Activated naive CD8-positive, alpha-beta T cell treated with anti-CD3 and anti-CD28 coated beads, Interleukin-2, amount 50 U/mL, for 24 hours (primary cell): ENCODE measurements around the gene BCKDHB.
"Not testable (repeated sequence)": the region's sequence is repeated elsewhere in the genome, so short reads cannot be mapped to it uniquely, and the experiment has no call there.

Source experiments
- ATAC-seq: fragments of 150-1000 bp; cut with Tn5 transposase; one replicate; pipeline ENCODE4 v1.10.0; 2021
- DNase-seq: peaks from one replicate; pipeline ENCODE4 v3.0.0; 2021
- H3K27ac Mint-ChIP-seq: one replicate; pipeline ENCODE4 v1.8.0; 2021; ENCODE audit warnings: mild to moderate bottlenecking, mixed read lengths
- H3K27me3 Mint-ChIP-seq: one replicate; pipeline ENCODE4 v1.8.0; 2021; ENCODE audit warnings: mixed read lengths
- H3K36me3 Mint-ChIP-seq: one replicate; pipeline ENCODE4 v1.8.0; 2021; ENCODE audit warnings: low read depth, mixed read lengths
- H3K4me1 Mint-ChIP-seq: one replicate; pipeline ENCODE4 v1.8.0; 2021; ENCODE audit warnings: mixed read lengths
- H3K4me3 Mint-ChIP-seq: one replicate; pipeline ENCODE4 v1.8.0; 2021; ENCODE audit warnings: mild to moderate bottlenecking, moderate library complexity, mixed read lengths
- H3K9me3 Mint-ChIP-seq: one replicate; pipeline ENCODE4 v1.8.0; 2021; ENCODE audit warnings: mixed read lengths

BCKDHB gene

DNA sequence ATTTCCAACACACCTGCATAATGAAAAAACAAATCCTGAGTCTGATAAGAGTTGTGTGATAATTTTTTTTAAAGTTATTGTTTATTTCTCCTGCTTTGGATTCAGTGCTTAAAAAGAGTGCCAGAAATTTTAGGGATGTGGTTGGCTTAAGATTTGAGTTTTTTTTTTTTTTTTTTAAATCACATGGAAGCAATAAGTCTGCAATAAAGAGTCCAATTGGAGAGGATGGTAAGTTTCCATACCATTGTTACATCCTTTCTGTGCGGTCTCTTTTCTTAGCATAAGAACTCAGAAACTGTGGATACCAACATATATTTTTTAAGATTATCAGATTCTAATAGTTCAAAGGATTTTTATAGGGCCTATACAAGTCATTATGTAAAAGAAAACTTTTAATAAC lies 171.0 kb downstream of the BCKDHB start:
- ATAC-seq, result no peak
- Mint-ChIP-seq H3K27me3 (no peaks in the 10 kb centered on the region), H3K9me3 (no peaks in the 10 kb centered on the region), H3K4me3 (no peak overlapping the region), H3K4me1 (peaks cover 5% of the 10 kb centered on the region), H3K36me3 (peaks cover 4% of the 10 kb centered on the region), H3K27ac (no peak overlapping the region)
- no peak for DNase-seq

DNA sequence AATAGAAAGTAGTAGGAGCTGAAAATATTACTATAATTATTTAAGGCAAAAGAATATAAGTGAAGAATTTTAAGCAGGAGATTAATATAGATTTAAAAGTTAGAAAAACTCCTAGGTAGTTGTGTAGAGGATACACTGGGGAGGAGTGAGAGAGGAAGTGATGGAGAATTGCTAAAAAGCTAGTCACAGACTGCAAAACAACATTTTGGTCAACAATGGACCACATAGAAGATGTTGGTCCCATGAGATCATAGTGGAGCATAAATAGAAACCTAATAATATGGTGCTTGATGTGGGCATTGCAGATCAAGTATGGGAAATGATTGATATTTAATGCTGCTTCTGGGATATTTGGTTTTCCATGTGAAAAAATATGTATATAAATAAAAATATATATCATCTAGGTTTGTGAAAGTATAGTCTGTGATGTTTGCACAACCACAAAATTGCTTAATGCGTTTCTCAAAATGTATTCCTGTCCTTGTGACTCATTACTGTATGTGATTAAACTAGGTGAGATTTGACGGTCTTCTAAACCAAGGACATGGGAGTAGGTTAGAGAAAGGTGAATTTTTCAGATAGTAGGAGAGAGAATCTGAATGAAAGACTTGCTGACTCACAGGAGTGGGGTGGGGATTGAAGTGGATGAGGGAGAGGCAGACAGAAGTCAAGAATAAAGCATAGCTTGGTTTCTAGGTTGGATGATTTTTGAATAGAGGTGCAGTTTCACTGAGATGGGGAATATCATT lies 174.0 kb downstream of the BCKDHB start:
- H3K9me3 Mint-ChIP-seq, result no peaks in the 10 kb centered on the region
- peaks cover 12% of the 10 kb centered on the region for H3K4me1 Mint-ChIP-seq
- H3K27me3 Mint-ChIP-seq, result no peaks in the 10 kb centered on the region
- DNase-seq, result no peak
- no peak for ATAC-seq
- no peak overlapping the region for H3K27ac Mint-ChIP-seq
- H3K36me3 Mint-ChIP-seq, result peaks cover 4% of the 10 kb centered on the region
- no peak overlapping the region for H3K4me3 Mint-ChIP-seq

GRCh38 chr6:80282913-80283554 lies 176.6 kb downstream of the BCKDHB start:
- H3K4me3 Mint-ChIP-seq, result no peak overlapping the region
- peaks cover 4% of the 10 kb centered on the region for H3K36me3 Mint-ChIP-seq
- no peaks in the 10 kb centered on the region for H3K9me3 Mint-ChIP-seq
- H3K4me1 Mint-ChIP-seq, result peaks cover 12% of the 10 kb centered on the region
- no peak overlapping the region for H3K27ac Mint-ChIP-seq
- ATAC-seq, result peak; percentile 33
- H3K27me3 Mint-ChIP-seq, result no peaks in the 10 kb centered on the region
- DNase-seq, result no peak

- Mint-ChIP-seq H3K9me3 (peaks cover 8% of the 10 kb centered on the region), H3K36me3 (peaks cover 5% of the 10 kb centered on the region), H3K4me1 (peaks cover 7% of the 10 kb centered on the region), H3K27ac (no peak overlapping the region), H3K27me3 (no peaks in the 10 kb centered on the region), H3K4me3 (no peak overlapping the region)
- ATAC-seq, result no peak
- DNase-seq, result no peak
These were observed 180.6 kb downstream of the BCKDHB start for GRCh38 chr6:80287112-80287511.

DNA sequence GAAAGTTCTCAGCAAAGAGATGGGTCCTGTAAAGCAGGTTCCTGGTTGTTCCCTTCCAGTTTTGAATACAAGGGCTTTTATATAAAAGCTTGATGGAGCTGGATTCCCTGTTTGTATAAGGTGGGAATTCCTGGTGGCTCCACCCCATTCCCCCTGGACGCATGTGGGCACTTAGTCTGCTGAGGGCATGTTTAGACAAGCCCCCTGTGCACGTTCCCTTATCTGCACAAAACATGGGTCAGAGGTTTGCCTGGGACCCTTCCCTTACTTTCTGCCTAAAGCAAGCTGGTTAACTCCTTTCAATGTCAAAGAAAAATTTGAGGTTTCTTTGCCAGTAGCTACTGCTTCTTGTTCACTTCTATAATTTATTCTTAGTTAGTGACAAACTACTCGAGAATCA lies 181.1 kb downstream of the BCKDHB start:
- Mint-ChIP-seq H3K4me1 (peaks cover 7% of the 10 kb centered on the region), H3K27me3 (no peaks in the 10 kb centered on the region), H3K9me3 (peaks cover 13% of the 10 kb centered on the region), H3K27ac (no peak overlapping the region), H3K36me3 (peaks cover 10% of the 10 kb centered on the region), H3K4me3 (no peak overlapping the region)
- ATAC-seq (no peak), DNase-seq (no peak)

DNA sequence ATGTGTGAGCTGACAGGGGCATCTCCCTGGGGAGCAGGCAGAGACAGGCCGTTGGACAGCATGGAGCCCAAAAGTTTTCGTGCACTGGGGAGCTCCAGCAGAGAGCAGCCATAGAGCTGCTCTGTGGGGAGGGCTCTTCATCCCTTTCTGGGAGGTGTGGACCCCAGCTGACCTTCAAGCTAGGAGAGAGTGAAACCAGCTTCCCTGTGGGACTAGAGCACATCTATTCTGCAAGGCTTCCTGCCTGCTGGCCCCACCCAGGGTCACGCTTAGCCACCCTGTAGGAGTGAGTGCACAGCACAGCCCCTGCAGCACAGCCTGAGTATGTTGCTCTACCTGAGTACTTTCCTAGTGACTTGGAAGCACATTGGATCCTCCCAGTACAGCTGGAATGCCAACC lies 183.3 kb downstream of the BCKDHB start:
- no peak overlapping the region for H3K27ac Mint-ChIP-seq
- H3K4me3 Mint-ChIP-seq, result no peak overlapping the region
- no peaks in the 10 kb centered on the region for H3K27me3 Mint-ChIP-seq
- peak; percentile 20 for ATAC-seq
- no peaks in the 10 kb centered on the region for H3K4me1 Mint-ChIP-seq
- no peak for DNase-seq
- peaks cover 21% of the 10 kb centered on the region for H3K36me3 Mint-ChIP-seq
- peaks cover 28% of the 10 kb centered on the region for H3K9me3 Mint-ChIP-seq

- not testable (repeated sequence) for H3K27ac Mint-ChIP-seq, H3K4me1 Mint-ChIP-seq, ATAC-seq, DNase-seq, H3K27me3 Mint-ChIP-seq, H3K4me3 Mint-ChIP-seq
- Mint-ChIP-seq H3K36me3 (peaks cover 32% of the 10 kb centered on the region), H3K9me3 (peaks cover 34% of the 10 kb centered on the region)
These were observed 188.1 kb downstream of the BCKDHB start for GRCh38 chr6:80294531-80294930.

DNA sequence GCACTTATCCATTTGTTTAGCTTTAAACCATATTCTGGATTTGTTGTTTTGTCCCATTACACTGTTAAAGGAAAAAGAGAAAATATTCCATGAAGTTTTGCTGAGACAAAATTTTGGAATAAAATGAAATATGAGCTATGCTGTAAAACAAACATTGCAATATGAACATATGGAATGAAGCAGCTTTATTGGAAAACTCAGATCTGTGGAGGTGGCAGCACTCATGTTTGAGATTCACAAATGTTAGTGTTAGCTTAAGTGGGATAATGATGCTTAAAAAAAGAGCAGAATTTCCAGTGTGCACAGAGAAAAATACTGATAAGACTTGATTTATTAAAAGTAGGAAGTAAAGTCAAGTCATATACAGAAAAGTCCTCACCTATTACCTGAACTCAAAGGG lies 196.2 kb downstream of the BCKDHB start:
- H3K9me3 Mint-ChIP-seq, result peaks cover 12% of the 10 kb centered on the region
- no peak overlapping the region for H3K4me3 Mint-ChIP-seq
- no peaks in the 10 kb centered on the region for H3K4me1 Mint-ChIP-seq
- peaks cover 10% of the 10 kb centered on the region for H3K36me3 Mint-ChIP-seq
- no peak overlapping the region for H3K27ac Mint-ChIP-seq
- DNase-seq (no peak), ATAC-seq (no peak)
- no peaks in the 10 kb centered on the region for H3K27me3 Mint-ChIP-seq

DNA sequence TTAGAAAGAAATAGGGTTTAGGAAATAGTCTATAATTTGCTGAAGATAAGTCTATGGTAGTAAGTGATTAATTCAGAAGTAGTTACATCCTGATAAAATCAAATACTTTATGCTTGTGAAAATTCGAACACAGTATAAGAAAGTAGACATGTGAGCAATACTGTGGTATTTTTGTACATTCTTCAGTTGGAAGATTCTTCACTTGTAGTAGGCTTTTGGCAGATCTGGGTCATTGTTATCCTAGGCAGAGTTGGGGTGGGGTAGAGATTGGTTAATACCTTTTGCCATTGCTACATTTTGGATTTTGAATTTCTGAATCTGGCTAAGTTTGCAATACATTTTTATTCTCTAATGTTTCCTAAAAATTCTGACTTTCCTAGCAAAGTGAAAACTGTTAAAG lies 197.5 kb downstream of the BCKDHB start:
- H3K27ac Mint-ChIP-seq, result no peak overlapping the region
- H3K9me3 Mint-ChIP-seq, result peaks cover 5% of the 10 kb centered on the region
- DNase-seq, result no peak
- no peak for ATAC-seq
- H3K4me3 Mint-ChIP-seq, result no peak overlapping the region
- no peaks in the 10 kb centered on the region for H3K27me3 Mint-ChIP-seq
- peaks cover 6% of the 10 kb centered on the region for H3K36me3 Mint-ChIP-seq
- H3K4me1 Mint-ChIP-seq, result no peaks in the 10 kb centered on the region

DNA sequence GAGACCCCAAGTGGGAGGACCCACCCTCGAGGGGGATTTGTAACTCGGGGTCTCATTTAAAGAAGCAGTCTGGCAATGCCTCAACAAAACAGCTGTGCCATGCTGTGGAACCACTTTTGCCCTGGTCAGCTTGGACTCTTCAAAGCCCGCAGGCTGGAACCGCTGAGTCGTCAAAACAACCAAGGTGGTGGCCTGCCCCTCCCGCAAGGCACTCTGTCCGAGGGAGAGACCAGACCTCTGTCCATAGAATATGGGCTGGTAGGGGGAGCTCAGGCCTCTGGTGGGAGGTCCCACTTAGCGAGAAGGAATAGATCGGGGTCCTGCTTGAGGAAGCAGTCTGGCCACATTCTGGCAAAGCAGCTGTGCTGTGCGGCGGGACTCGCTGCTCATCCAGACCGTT lies 208.1 kb downstream of the BCKDHB start:
- Mint-ChIP-seq H3K4me3 (no peak overlapping the region), H3K27me3 (no peaks in the 10 kb centered on the region), H3K9me3 (peaks cover 20% of the 10 kb centered on the region), H3K4me1 (no peaks in the 10 kb centered on the region), H3K36me3 (peaks cover 23% of the 10 kb centered on the region), H3K27ac (no peak overlapping the region)
- DNase-seq, result no peak
- ATAC-seq, result no peak

- Mint-ChIP-seq H3K36me3 (peaks cover 15% of the 10 kb centered on the region), H3K27me3 (no peaks in the 10 kb centered on the region), H3K4me3 (no peak overlapping the region), H3K27ac (no peak overlapping the region), H3K4me1 (no peaks in the 10 kb centered on the region), H3K9me3 (peaks cover 12% of the 10 kb centered on the region)
- DNase-seq (no peak), ATAC-seq (no peak)
These were observed 210.3 kb downstream of the BCKDHB start for GRCh38 chr6:80316686-80317231.

- ATAC-seq (no peak), DNase-seq (no peak)
- Mint-ChIP-seq H3K27ac (no peak overlapping the region), H3K9me3 (no peaks in the 10 kb centered on the region), H3K4me3 (no peak overlapping the region), H3K4me1 (no peaks in the 10 kb centered on the region), H3K27me3 (no peaks in the 10 kb centered on the region), H3K36me3 (peaks cover 2% of the 10 kb centered on the region)
These were observed 212.7 kb downstream of the BCKDHB start for GRCh38 chr6:80319196-80319595.

- H3K9me3 Mint-ChIP-seq, result no peaks in the 10 kb centered on the region
- H3K27me3 Mint-ChIP-seq, result no peaks in the 10 kb centered on the region
- no peaks in the 10 kb centered on the region for H3K4me1 Mint-ChIP-seq
- H3K27ac Mint-ChIP-seq, result no peak overlapping the region
- no peak overlapping the region for H3K4me3 Mint-ChIP-seq
- ATAC-seq (no peak), DNase-seq (no peak)
- H3K36me3 Mint-ChIP-seq, result peaks cover 2% of the 10 kb centered on the region
These were observed 214.5 kb downstream of the BCKDHB start for GRCh38 chr6:80321011-80321410.

- H3K4me3 Mint-ChIP-seq, result no peak overlapping the region
- DNase-seq, result no peak
- H3K36me3 Mint-ChIP-seq, result peaks cover 1% of the 10 kb centered on the region
- no peaks in the 10 kb centered on the region for H3K27me3 Mint-ChIP-seq
- no peaks in the 10 kb centered on the region for H3K4me1 Mint-ChIP-seq
- ATAC-seq, result no peak
- no peaks in the 10 kb centered on the region for H3K9me3 Mint-ChIP-seq
- no peak overlapping the region for H3K27ac Mint-ChIP-seq
These were observed 219.3 kb downstream of the BCKDHB start for GRCh38 chr6:80325742-80326141.

DNA sequence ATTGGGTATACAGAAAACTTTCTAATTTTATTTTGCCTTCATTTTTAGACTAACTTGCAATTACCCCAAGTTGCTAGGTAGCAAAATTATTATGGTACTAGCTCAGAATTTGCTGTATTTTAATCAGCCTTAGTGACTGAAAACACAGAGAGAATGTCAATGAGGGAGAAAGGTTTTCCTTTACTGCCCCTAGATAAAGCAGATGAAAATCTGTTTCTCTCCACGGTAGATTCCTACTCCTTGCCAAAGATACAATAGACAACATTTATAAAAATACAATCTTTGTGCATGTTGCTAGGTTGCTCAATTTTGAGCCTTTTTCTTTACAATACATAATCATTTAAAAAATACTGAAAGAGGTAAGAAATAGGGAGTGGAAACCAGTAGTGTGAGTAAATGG lies 222.2 kb downstream of the BCKDHB start:
- no peak overlapping the region for H3K4me3 Mint-ChIP-seq
- H3K36me3 Mint-ChIP-seq, result no peaks in the 10 kb centered on the region
- no peaks in the 10 kb centered on the region for H3K4me1 Mint-ChIP-seq
- no peaks in the 10 kb centered on the region for H3K27me3 Mint-ChIP-seq
- no peak overlapping the region for H3K27ac Mint-ChIP-seq
- no peaks in the 10 kb centered on the region for H3K9me3 Mint-ChIP-seq
- ATAC-seq, result no peak
- no peak for DNase-seq
